Endodermal cell (in vitro differentiated cells): ENCODE measurements around the gene TANGO2. TPM values are rescaled to one million over a fixed set of nuclear protein-coding genes. Genes with fewer than 3 reads are reported as not detected.

ENCODE experiments used
- DNase-seq: peaks from one replicate; pipeline ENCODE4 v3.0.0-alpha.2; 2017
- H3K27ac ChIP-seq: 2 replicates; pipeline ENCODE4 v1.5.1; 2013; ENCODE audit warnings: mild to moderate bottlenecking, low read depth, low read length, moderate library complexity
- H3K27me3 ChIP-seq: 2 replicates; pipeline ENCODE4 v1.6.1; 2013; ENCODE audit warnings: mild to moderate bottlenecking, low read length, moderate library complexity; ENCODE audit not compliant: insufficient read depth, control insufficient read depth, poor library complexity, severe bottlenecking
- H3K36me3 ChIP-seq: 2 replicates; pipeline ENCODE4 v1.7.0; 2013; ENCODE audit warnings: mild to moderate bottlenecking, low read length, moderate library complexity; ENCODE audit not compliant: control insufficient read depth, insufficient read depth
- H3K4me1 ChIP-seq: one replicate; pipeline ENCODE4 v1.7.0; 2013; ENCODE audit warnings: low read length; ENCODE audit not compliant: control insufficient read depth, insufficient read depth
- H3K4me3 ChIP-seq: 2 replicates; pipeline ENCODE4 v1.5.1; 2013; ENCODE audit warnings: mild to moderate bottlenecking, low read length, moderate library complexity
- H3K9ac ChIP-seq: 2 replicates; pipeline ENCODE4 v1.6.1; 2013; ENCODE audit warnings: mild to moderate bottlenecking, low read length, moderate library complexity; ENCODE audit not compliant: poor library complexity, severe bottlenecking; ENCODE audit errors: extremely low read depth
- H3K9me3 ChIP-seq: 2 replicates; pipeline ENCODE4 v1.6.1; 2013; ENCODE audit warnings: mild to moderate bottlenecking, low read length, moderate library complexity; ENCODE audit not compliant: control insufficient read depth
- H3K27ac Mint-ChIP-seq: 2 replicates; pipeline ENCODE4 v1.8.0; 2020; ENCODE audit warnings: mixed read lengths
- H3K27me3 Mint-ChIP-seq: 2 replicates; pipeline ENCODE4 v1.8.0; 2021; ENCODE audit warnings: mild to moderate bottlenecking, mixed read lengths; ENCODE audit not compliant: insufficient read depth
- H3K36me3 Mint-ChIP-seq: 2 replicates; pipeline ENCODE4 v1.8.0; 2020; ENCODE audit warnings: low read depth, mixed read lengths
- H3K4me1 Mint-ChIP-seq: 2 replicates; pipeline ENCODE4 v1.8.0; 2020; ENCODE audit warnings: mixed read lengths
- H3K4me3 Mint-ChIP-seq: 2 replicates; pipeline ENCODE4 v1.8.0; 2020; ENCODE audit warnings: mild to moderate bottlenecking, moderate library complexity, mixed read lengths
- H3K9me3 Mint-ChIP-seq: 2 replicates; pipeline ENCODE4 v1.8.0; 2020; ENCODE audit warnings: mild to moderate bottlenecking, mixed read lengths
- CTCF ChIP-seq: fragments of 200-600 bp; sonication (generic); conservative IDR thresholded peaks from 2 replicates; pipeline ENCODE4 v1.5.0; 2021; ENCODE audit warnings: antibody characterized with exemption, mild to moderate bottlenecking
- WGBS, 2 experiments: methylation state at CpG; one replicate each; pipeline versions ENCODE4 v1.1.5 to v1.1.7; 2013; ENCODE audit warnings: missing lambda C conversion rate in 2 of 2, mixed read lengths in 1 of 2; ENCODE audit not compliant: insufficient coverage in 1 of 2, insufficient read length in 1 of 2; 5-methylcytosine and 5-hydroxymethylcytosine counted together
- total RNA-seq, 2 donors: library from RNA; stranded (reverse); fragmentation: NEBNext Ultra II Directional in 1 of 2; extraction: Animal tissue kit (Norgen Biotek cat#: 25700) in 1 of 2; gene quantifications; 2 replicates in 1 of 2; 3 replicates in 1 of 2; pipeline ENCODE4 v1.2.1, GENCODE V29; 2021

TANGO2 gene
- total RNA-seq, 2 donors from 2014 or later = 19.9 to 21.8 TPM

- no peaks in the 10 kb centered on the region for H3K4me1 Mint-ChIP-seq
- H3K9me3 Mint-ChIP-seq = no peaks in the 10 kb centered on the region
- no peak overlapping the region for H3K4me3 Mint-ChIP-seq
- no peak for TF ChIP-seq CTCF
- H3K9me3 ChIP-seq = no peaks in the 10 kb centered on the region
- H3K27me3 Mint-ChIP-seq = no peaks in the 10 kb centered on the region
- no peaks in the 10 kb centered on the region for H3K27me3 ChIP-seq
- H3K27ac ChIP-seq = no peak overlapping the region
- peaks cover 16% of the 10 kb centered on the region for H3K36me3 Mint-ChIP-seq
- H3K4me1 ChIP-seq = no peaks in the 10 kb centered on the region
- no peak for DNase-seq
- no peak overlapping the region for H3K27ac Mint-ChIP-seq
- H3K4me3 ChIP-seq = no peak overlapping the region
- 92 to 93% methylated on average over 10 to 15 of the region's 15 CpGs for WGBS, 2 experiments
- H3K9ac ChIP-seq = no peak overlapping the region
- H3K36me3 ChIP-seq = peaks cover 3% of the 10 kb centered on the region
Observed at GRCh38 chr22:20055654-20056053, 34.7 kb downstream of the TANGO2 start.

- no peaks in the 10 kb centered on the region for H3K4me1 ChIP-seq
- no peak overlapping the region for H3K27ac ChIP-seq
- no peak for DNase-seq
- H3K4me3 ChIP-seq = no peak overlapping the region
- peaks cover 3% of the 10 kb centered on the region for H3K36me3 ChIP-seq
- Mint-ChIP-seq H3K27me3 (no peaks in the 10 kb centered on the region), H3K27ac (no peak overlapping the region), H3K9me3 (no peaks in the 10 kb centered on the region), H3K36me3 (peaks cover 15% of the 10 kb centered on the region), H3K4me1 (no peaks in the 10 kb centered on the region), H3K4me3 (no peak overlapping the region)
- H3K9ac ChIP-seq = no peak overlapping the region
- WGBS, 2 experiments = 93 to 100% methylated on average over 2 to 10 of the region's 10 CpGs
- H3K9me3 ChIP-seq = no peaks in the 10 kb centered on the region
- no peak for TF ChIP-seq CTCF
- no peaks in the 10 kb centered on the region for H3K27me3 ChIP-seq
Observed at GRCh38 chr22:20056161-20056560, 35.3 kb downstream of the TANGO2 start.

GRCh38 chr22:20056696-20057386 is 35.9 kb downstream of the TANGO2 start:
- no peak for TF ChIP-seq CTCF
- Histone ChIP-seq H3K27ac (no peak overlapping the region), H3K27me3 (no peaks in the 10 kb centered on the region), H3K36me3 (peaks cover 3% of the 10 kb centered on the region), H3K4me3 (no peak overlapping the region), H3K9ac (no peak overlapping the region), H3K4me1 (no peaks in the 10 kb centered on the region), H3K9me3 (no peaks in the 10 kb centered on the region)
- Mint-ChIP-seq H3K27me3 (no peaks in the 10 kb centered on the region), H3K36me3 (peaks cover 15% of the 10 kb centered on the region), H3K4me1 (no peaks in the 10 kb centered on the region), H3K9me3 (no peaks in the 10 kb centered on the region), H3K27ac (no peak overlapping the region), H3K4me3 (no peak overlapping the region)
- DNase-seq = no peak
- WGBS, 2 experiments = 91 to 96% methylated on average over 15 to 16 of the region's 16 CpGs
